ENCODE results near the gene ZNF136. TPM values are rescaled to one million over a fixed set of nuclear protein-coding genes. Genes with fewer than 3 reads are reported as not detected.

Gene ZNF136
- total and polyA plus RNA-seq, 2 of the 13 experiments (the other 11 are each of a cell fraction or from before 2014, with no cell fraction given): 2.5 to 10.2 TPM

DNA sequence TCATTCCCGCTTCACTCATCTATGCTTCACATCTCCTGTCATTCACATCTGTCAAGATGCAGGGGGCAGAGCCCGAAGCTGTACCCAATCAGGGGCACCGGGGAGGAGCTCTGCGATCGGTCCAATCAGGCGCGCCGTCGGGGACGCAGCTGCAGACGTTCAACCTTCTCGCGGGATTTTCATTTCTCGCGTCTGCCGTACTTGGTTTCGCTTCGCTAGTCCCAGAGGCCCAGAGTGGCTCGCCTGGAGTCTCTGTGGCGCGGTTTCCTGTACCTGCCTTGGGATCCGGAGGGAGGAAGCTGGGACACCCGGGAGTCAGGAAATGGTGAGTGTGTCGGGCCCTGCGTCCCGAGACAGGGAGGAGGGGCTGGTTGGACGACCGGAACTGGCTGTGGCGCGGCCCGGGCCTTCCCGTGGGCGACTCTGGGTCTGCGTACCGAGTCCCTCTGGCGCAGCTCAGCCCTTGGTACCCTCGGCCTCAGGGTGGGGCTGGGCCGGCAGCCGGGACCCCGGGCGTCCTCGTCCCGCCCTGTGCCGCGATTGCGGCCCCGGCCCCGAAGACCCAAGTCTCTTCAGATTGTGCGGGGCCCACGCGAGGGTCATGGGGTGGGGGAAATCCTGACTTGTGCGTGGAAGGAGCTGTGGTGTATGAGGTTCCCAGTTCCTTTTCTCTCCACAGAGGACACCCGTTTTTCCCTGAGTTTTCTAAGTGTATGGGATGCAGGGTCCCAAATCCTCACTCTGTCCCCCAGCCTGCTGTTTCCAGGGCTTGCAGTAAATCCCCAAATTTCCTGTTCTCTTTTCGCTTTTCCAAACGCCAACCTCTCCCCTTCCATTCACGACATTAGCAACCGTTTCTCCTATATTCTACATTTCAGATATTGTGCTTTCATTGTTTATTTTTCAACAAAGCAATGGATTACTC lies at the start of gene ZNF136 (continued):
- TF ChIP-seq SNAPC5 (CRISPR knock-in tag; IDR thresholded peaks at IDR 0.05; ENCODE audit: borderline replicate concordance): no peak
- TF ChIP-seq PPARG (CRISPR knock-in tag; conservative IDR thresholded peaks at IDR 0.05): no peak
- no peak for TF ChIP-seq MTF1 (CRISPR knock-in tag; IDR thresholded peaks at IDR 0.05)
- no peak for TF ChIP-seq ATAD3A (CRISPR knock-in tag; IDR thresholded peaks at IDR 0.05)
- no peak for TF ChIP-seq EP300 (IDR thresholded peaks at IDR 0.05; ENCODE audit: low read depth in 2 of 2, low read length in 2 of 2)
- TF ChIP-seq EP300 (CRISPR knock-in tag; IDR thresholded peaks at IDR 0.05; ENCODE audit: borderline replicate concordance): no peak
- peak; percentile 81; the same call in 1 of the 2 replicates for TF ChIP-seq ZNF704 (CRISPR knock-in tag; IDR thresholded peaks at IDR 0.05; ENCODE audit: borderline replicate concordance)
- TF ChIP-seq SALL1 (CRISPR knock-in tag; IDR thresholded peaks at IDR 0.05): peak; percentile 81
- TF ChIP-seq ZSCAN29 (CRISPR knock-in tag; conservative IDR thresholded peaks at IDR 0.05): no peak
- no peak for TF ChIP-seq SOX13 (IDR thresholded peaks at IDR 0.05)
- no peak for TF ChIP-seq SOX13 (CRISPR knock-in tag; conservative IDR thresholded peaks at IDR 0.05 in 1 of 2, IDR thresholded peaks at IDR 0.05 in 1 of 2)
- TF ChIP-seq ZNF160 (CRISPR knock-in tag; IDR thresholded peaks at IDR 0.05): peak; percentile 53; the same call in 1 of the 2 replicates
- TF ChIP-seq ZMYM4 (CRISPR knock-in tag; IDR thresholded peaks at IDR 0.05): peak; percentile 86
- TF ChIP-seq GMEB2 (CRISPR knock-in tag; IDR thresholded peaks at IDR 0.05; ENCODE audit: low read depth): 0 out of 2 replicates have a peak, but pooled peaks have one; percentile 67
- 0 out of 2 replicates have a peak, but pooled peaks have one; percentile 55 for TF ChIP-seq IRF1 (CRISPR knock-in tag; IDR thresholded peaks at IDR 0.05; ENCODE audit: low read depth)
- peak; percentile 82 for TF ChIP-seq NFYC (CRISPR knock-in tag; IDR thresholded peaks at IDR 0.05)
- no peak for TF ChIP-seq BHLHE40 (IDR thresholded peaks at IDR 0.05; ENCODE audit: low read length)
- no peak for TF ChIP-seq ZNF234 (CRISPR knock-in tag; conservative IDR thresholded peaks at IDR 0.05)
- no peak for TF ChIP-seq SRY (CRISPR knock-in tag; IDR thresholded peaks at IDR 0.05)
- peak; percentile 66; the same call in 1 of the 2 replicates for TF ChIP-seq TARDBP (CRISPR knock-in tag; IDR thresholded peaks at IDR 0.05)
- no peak for TF ChIP-seq ZNF747 (CRISPR knock-in tag; IDR thresholded peaks at IDR 0.05; ENCODE audit: borderline replicate concordance)
- no peak for TF ChIP-seq ZNF138 (CRISPR knock-in tag; IDR thresholded peaks at IDR 0.05; ENCODE audit: low read depth)
- no peak for TF ChIP-seq ZNF446 (CRISPR knock-in tag; IDR thresholded peaks at IDR 0.05)
- no peak for TF ChIP-seq ARHGAP35 (CRISPR knock-in tag; IDR thresholded peaks at IDR 0.05; ENCODE audit: borderline replicate concordance)
- no peak for TF ChIP-seq ZNF24 (IDR thresholded peaks at IDR 0.05)
- TF ChIP-seq SNRNP70 (IDR thresholded peaks at IDR 0.05; ENCODE audit: low read depth, low read length): no peak
- TF ChIP-seq ATF7 (IDR thresholded peaks at IDR 0.05): no peak
- TF ChIP-seq ATF7 (CRISPR knock-in tag; IDR thresholded peaks at IDR 0.05): no peak

All from HepG2 (cell line).